ENCODE measurements around the gene FER. TPM values are rescaled to one million over a fixed set of nuclear protein-coding genes. Genes with fewer than 3 reads are reported as not detected.

The FER gene
- polyA plus RNA-seq, 3 donors = 2.4 to 14.7 (median 6.2) TPM

DNA sequence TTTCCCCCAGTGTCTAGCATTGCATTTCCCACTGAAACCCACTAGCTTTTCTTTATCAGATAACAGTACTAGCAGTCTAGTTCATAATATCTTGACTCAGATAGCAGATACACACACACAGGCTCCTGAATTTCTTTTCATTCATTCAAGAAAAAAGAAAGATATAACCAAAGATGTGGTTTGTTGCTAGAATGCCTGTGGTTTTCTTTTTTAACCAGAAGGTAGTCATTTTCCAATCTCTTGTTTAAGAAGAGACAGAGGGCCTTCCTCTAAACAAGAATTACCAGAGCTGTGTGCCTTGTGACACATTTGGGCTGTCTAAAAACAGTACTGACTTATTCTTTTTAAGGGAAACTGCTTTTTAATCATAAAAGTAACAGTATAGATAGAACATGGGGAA, 494.8 kb downstream of the FER start:
- H3K79me2 ChIP-seq (ENCODE audit: insufficient read depth, low read length) = no peaks in the 10 kb centered on the region
- intact Hi-C loops (cut with micrococcal nuclease) = no loop called here
- peaks cover 10 to 24% (median 14%) of the 10 kb centered on the region in 7 donors for H3K9me3 Mint-ChIP-seq
- H3K4me3 Mint-ChIP-seq = no peak overlapping the region
- peaks cover 0 to 3% (median 2%) of the 10 kb centered on the region in 3 donors for H3K27me3 Mint-ChIP-seq (ENCODE audit: low read depth in 3 of 3)
- H3K27ac Mint-ChIP-seq = no peak overlapping the region
- H3K27me3 ChIP-seq (ENCODE audit: control insufficient read depth in 2 of 2, insufficient read depth in 2 of 2, low read length in 2 of 2) = no peaks in the 10 kb centered on the region
- no peak overlapping the region for H3K9ac ChIP-seq (ENCODE audit: insufficient read depth, low read length, poor library complexity, severe bottlenecking)
- no peaks in the 10 kb centered on the region for H3K36me3 ChIP-seq (replicated peaks in 1 of 2; ENCODE audit: control insufficient read depth in 1 of 2, insufficient read depth in 2 of 2, low read length in 2 of 2)
- H4K20me1 ChIP-seq (ENCODE audit: insufficient read depth, low read length) = no peaks in the 10 kb centered on the region
- DNase-seq = no peak
- H3K4me1 ChIP-seq (ENCODE audit: control insufficient read depth in 1 of 2, insufficient read depth in 2 of 2, low read length in 2 of 2) = no peaks in the 10 kb centered on the region
- no peak overlapping the region for H2AFZ ChIP-seq (ENCODE audit: insufficient read depth, low read depth, low read length, poor library complexity, severe bottlenecking)
- no peak overlapping the region for H3K27ac ChIP-seq (ENCODE audit: low read depth in 1 of 2, low read length in 2 of 2)
- H3K36me3 Mint-ChIP-seq = no peaks in the 10 kb centered on the region
- H3K9me3 ChIP-seq (replicated peaks in 1 of 2; ENCODE audit: control insufficient read depth in 1 of 2, insufficient read depth in 1 of 2, low read length in 2 of 2) = peaks cover 13 to 15% of the 10 kb centered on the region in 2 donors
- TF ChIP-seq, protein P1, sequence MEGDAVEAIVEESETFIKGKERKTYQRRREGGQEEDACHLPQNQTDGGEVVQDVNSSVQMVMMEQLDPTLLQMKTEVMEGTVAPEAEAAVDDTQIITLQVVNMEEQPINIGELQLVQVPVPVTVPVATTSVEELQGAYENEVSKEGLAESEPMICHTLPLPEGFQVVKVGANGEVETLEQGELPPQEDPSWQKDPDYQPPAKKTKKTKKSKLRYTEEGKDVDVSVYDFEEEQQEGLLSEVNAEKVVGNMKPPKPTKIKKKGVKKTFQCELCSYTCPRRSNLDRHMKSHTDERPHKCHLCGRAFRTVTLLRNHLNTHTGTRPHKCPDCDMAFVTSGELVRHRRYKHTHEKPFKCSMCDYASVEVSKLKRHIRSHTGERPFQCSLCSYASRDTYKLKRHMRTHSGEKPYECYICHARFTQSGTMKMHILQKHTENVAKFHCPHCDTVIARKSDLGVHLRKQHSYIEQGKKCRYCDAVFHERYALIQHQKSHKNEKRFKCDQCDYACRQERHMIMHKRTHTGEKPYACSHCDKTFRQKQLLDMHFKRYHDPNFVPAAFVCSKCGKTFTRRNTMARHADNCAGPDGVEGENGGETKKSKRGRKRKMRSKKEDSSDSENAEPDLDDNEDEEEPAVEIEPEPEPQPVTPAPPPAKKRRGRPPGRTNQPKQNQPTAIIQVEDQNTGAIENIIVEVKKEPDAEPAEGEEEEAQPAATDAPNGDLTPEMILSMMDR (IDR thresholded peaks at IDR 0.05) = no peak
- H3K4me3 ChIP-seq (replicated peaks in 1 of 3; ENCODE audit: low read depth in 2 of 3, low read length in 3 of 3) = no peak overlapping the region
- H3K4me2 ChIP-seq (replicated peaks; ENCODE audit: extremely low read depth, low read length, poor library complexity, severe bottlenecking) = no peak overlapping the region
- H3K4me1 Mint-ChIP-seq = no peaks in the 10 kb centered on the region

DNA sequence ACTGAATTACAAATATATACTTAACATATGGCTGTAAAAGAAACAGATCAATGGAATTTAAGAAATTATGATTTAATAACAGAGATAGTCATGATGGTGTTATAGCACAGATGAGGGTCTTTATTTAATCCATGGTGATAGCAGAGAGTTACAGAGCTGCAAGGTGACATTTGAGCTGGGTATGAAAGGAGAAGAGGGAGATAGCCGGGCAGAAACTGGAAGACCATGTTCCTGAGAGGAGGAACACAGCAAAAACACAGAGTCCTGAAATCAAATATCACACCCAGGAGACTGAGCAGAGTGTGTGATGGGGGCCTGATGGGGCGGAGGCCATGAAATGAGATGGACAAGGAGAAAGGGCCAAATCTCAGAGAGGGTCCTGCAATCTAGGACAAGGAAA, 498.7 kb downstream of the FER start:
- Histone ChIP-seq H3K9me3 (replicated peaks in 1 of 2; ENCODE audit: control insufficient read depth in 1 of 2, insufficient read depth in 1 of 2, low read length in 2 of 2) (peaks cover 13 to 15% of the 10 kb centered on the region in 2 donors), H3K4me3 (replicated peaks in 1 of 3; ENCODE audit: low read depth in 2 of 3, low read length in 3 of 3) (no peak overlapping the region), H4K20me1 (ENCODE audit: insufficient read depth, low read length) (no peaks in the 10 kb centered on the region), H3K4me2 (replicated peaks; ENCODE audit: extremely low read depth, low read length, poor library complexity, severe bottlenecking) (no peak overlapping the region), H3K36me3 (replicated peaks in 1 of 2; ENCODE audit: control insufficient read depth in 1 of 2, insufficient read depth in 2 of 2, low read length in 2 of 2) (no peaks in the 10 kb centered on the region), H3K79me2 (ENCODE audit: insufficient read depth, low read length) (no peaks in the 10 kb centered on the region), H3K27me3 (ENCODE audit: control insufficient read depth in 2 of 2, insufficient read depth in 2 of 2, low read length in 2 of 2) (no peaks in the 10 kb centered on the region), H3K4me1 (ENCODE audit: control insufficient read depth in 1 of 2, insufficient read depth in 2 of 2, low read length in 2 of 2) (peaks cover 5 to 9% of the 10 kb centered on the region in 2 donors), H3K27ac (ENCODE audit: low read depth in 1 of 2, low read length in 2 of 2) (no peak overlapping the region), H2AFZ (ENCODE audit: insufficient read depth, low read depth, low read length, poor library complexity, severe bottlenecking) (no peak overlapping the region), H3K9ac (ENCODE audit: insufficient read depth, low read length, poor library complexity, severe bottlenecking) (no peak overlapping the region)
- TF ChIP-seq, protein P1 (IDR thresholded peaks at IDR 0.05) = no peak
- DNase-seq = no peak
- Mint-ChIP-seq H3K27me3 (ENCODE audit: low read depth in 3 of 3) (peaks cover 0 to 3% (median 3%) of the 10 kb centered on the region in 3 donors), H3K4me3 (no peak overlapping the region), H3K4me1 (peaks cover 11% of the 10 kb centered on the region), H3K27ac (no peak overlapping the region), H3K36me3 (no peaks in the 10 kb centered on the region), H3K9me3 (peaks cover 10 to 27% (median 14%) of the 10 kb centered on the region in 7 donors)
- intact Hi-C loops (cut with micrococcal nuclease) = no loop called here
- 80% methylated on average over 1 of the region's 2 CpGs for WGBS (ENCODE audit: insufficient coverage)

Small RNAs within 50 kb of the gene (small RNA-seq; reads per million reads assigned to genes)
- not detected for gene AC109481.1 (ENCODE audit: insufficient read length, low read depth)
- gene RF00019 (ENCODE audit: insufficient read length, low read depth) = not detected
- gene RNU6-47P (ENCODE audit: insufficient read length, low read depth) = not detected

Data from CD14-positive monocyte (primary cell).